Measurements from ENCODE around the gene TGFB1I1.

Gene TGFB1I1

GRCh38 chr16:31488468-31489297, 16.7 kb downstream of the TGFB1I1 start:
- no peak for TF ChIP-seq CTCF (IDR thresholded peaks at IDR 0.05; ENCODE audit: insufficient read depth, low read length, missing control alignments)
- peak overlapping the region; percentile 55 for H3K4me3 ChIP-seq (ENCODE audit: low read depth, low read length)
- CTCF ChIA-PET, result interaction anchor here (1.3 to 2.8 kb wide), 3 partner anchors 8 to 380 kb away, joined by 4 to 11 read pairs (median 4); no protein-coding TSS in a partner anchor
- POLR2A ChIA-PET, result interaction anchor here (1.2 to 2.4 kb wide), 4 partner anchors 12 to 20 kb away, joined by 5 to 8 read pairs (median 6); partner anchors contain the start of gene RUSF1
- no peak for DNase-seq (ENCODE audit: low read depth, low spot score)

- CTCF ChIA-PET, result interaction anchor here (1.4 kb wide), 1 partner anchor 380 kb away, joined by 4 read pairs; no protein-coding TSS in a partner anchor
- POLR2A ChIA-PET, result interaction anchor here (1.0 to 2.4 kb wide), 2 partner anchors 8 to 15 kb away, joined by 3 to 8 read pairs; no protein-coding TSS in a partner anchor
- no peak overlapping the region for H3K4me3 ChIP-seq (ENCODE audit: low read depth, low read length)
- no peak for DNase-seq (ENCODE audit: low read depth, low spot score)
- TF ChIP-seq CTCF (IDR thresholded peaks at IDR 0.05; ENCODE audit: insufficient read depth, low read length, missing control alignments), result no peak
Observed at GRCh38 chr16:31489298-31489564, 17.3 kb downstream of the TGFB1I1 start.

- TF ChIP-seq CTCF (IDR thresholded peaks at IDR 0.05; ENCODE audit: insufficient read depth, low read length, missing control alignments), result no peak
- POLR2A ChIA-PET, result interaction anchor here (1.0 to 1.2 kb wide), 2 partner anchors 9 to 11 kb away, joined by 3 read pairs; no protein-coding TSS in a partner anchor
- CTCF ChIA-PET, result interaction anchor here (1.5 kb wide), 1 partner anchor 18 kb away, joined by 3 read pairs; the partner anchor contains the start of gene RUSF1
- no peak for DNase-seq (ENCODE audit: low read depth, low spot score)
- no peak overlapping the region for H3K4me3 ChIP-seq (ENCODE audit: low read depth, low read length)
Observed at GRCh38 chr16:31489616-31490584, 17.9 kb downstream of the TGFB1I1 start.

GRCh38 chr16:31491778-31492418, 19.9 kb downstream of the TGFB1I1 start:
- POLR2A ChIA-PET, result no interaction called here

GRCh38 chr16:31493506-31494125, 21.7 kb downstream of the TGFB1I1 start:
- H3K4me3 ChIP-seq (ENCODE audit: low read depth, low read length), result no peak overlapping the region
- DNase-seq (ENCODE audit: low read depth, low spot score), result no peak
- no peak for TF ChIP-seq CTCF (IDR thresholded peaks at IDR 0.05; ENCODE audit: insufficient read depth, low read length, missing control alignments)
- POLR2A ChIA-PET, result no interaction called here
- CTCF ChIA-PET, result interaction anchor here (1.4 to 1.7 kb wide), 2 partner anchors 203 to 207 kb away, joined by 3 read pairs; no protein-coding TSS in a partner anchor

More at GRCh38 chr16:31491778-31492418, 19.9 kb downstream of the TGFB1I1 start:
- DNase-seq (ENCODE audit: low read depth, low spot score), result no peak
- no peak overlapping the region for H3K4me3 ChIP-seq (ENCODE audit: low read depth, low read length)
- CTCF ChIA-PET, result no interaction called here
- TF ChIP-seq CTCF (IDR thresholded peaks at IDR 0.05; ENCODE audit: insufficient read depth, low read length, missing control alignments), result no peak

All from AG04449 (cell line).